Measurements from ENCODE around the gene ARMH3.

GRCh38 chr10:101961591-101962498 lies 94.1 kb downstream of the ARMH3 start:
- no peak for TF ChIP-seq POLR2A (IDR thresholded peaks at IDR 0.05)
- TF ChIP-seq, protein P1, sequence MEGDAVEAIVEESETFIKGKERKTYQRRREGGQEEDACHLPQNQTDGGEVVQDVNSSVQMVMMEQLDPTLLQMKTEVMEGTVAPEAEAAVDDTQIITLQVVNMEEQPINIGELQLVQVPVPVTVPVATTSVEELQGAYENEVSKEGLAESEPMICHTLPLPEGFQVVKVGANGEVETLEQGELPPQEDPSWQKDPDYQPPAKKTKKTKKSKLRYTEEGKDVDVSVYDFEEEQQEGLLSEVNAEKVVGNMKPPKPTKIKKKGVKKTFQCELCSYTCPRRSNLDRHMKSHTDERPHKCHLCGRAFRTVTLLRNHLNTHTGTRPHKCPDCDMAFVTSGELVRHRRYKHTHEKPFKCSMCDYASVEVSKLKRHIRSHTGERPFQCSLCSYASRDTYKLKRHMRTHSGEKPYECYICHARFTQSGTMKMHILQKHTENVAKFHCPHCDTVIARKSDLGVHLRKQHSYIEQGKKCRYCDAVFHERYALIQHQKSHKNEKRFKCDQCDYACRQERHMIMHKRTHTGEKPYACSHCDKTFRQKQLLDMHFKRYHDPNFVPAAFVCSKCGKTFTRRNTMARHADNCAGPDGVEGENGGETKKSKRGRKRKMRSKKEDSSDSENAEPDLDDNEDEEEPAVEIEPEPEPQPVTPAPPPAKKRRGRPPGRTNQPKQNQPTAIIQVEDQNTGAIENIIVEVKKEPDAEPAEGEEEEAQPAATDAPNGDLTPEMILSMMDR (IDR thresholded peaks at IDR 0.05): no peak

Data from body of pancreas (tissue), 4 donors.